Suprapubic skin (tissue), 3 donors: ENCODE measurements around the gene CWC15.

Experiments
- EP300 ChIP-seq: sonication (generic); formaldehyde crosslinking; IDR thresholded peaks from one replicate; pipeline ENCODE4 v1.6.1; 2017; ENCODE audit warnings: antibody characterized with exemption
- TF ChIP-seq, protein P1 (sequence below), 2 donors: fragments of 200-600 bp in 1 of 2; fragments of 450-650 bp in 1 of 2; sonication (generic) in 1 of 2; IDR thresholded peaks; one replicate each; pipeline ENCODE4 v1.5.1; 2016 to 2019; ENCODE audit warnings: antibody characterized with exemption in 2 of 2, mild to moderate bottlenecking in 1 of 2, moderate library complexity in 1 of 2

DNA sequence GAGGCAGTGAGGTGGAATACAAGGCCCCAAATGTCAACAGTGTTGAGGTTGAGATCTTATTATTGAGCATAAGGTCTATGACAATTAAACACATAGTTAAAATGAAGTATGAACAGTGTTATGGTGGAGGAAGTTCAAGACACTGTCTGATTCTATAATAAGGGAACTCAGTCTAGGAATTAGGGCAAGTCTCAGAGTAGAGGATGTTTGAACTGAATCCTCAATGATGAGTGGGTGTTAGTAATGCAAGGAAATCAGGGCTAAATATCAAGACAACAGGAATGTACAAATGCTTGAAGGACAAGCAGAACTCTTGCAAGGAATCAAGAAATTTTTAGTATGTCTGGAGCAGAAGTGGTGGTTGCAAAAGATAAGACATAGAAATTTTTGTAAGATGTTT is 53.0 kb downstream of the CWC15 start:
- no peak for TF ChIP-seq EP300
- TF ChIP-seq, protein P1, sequence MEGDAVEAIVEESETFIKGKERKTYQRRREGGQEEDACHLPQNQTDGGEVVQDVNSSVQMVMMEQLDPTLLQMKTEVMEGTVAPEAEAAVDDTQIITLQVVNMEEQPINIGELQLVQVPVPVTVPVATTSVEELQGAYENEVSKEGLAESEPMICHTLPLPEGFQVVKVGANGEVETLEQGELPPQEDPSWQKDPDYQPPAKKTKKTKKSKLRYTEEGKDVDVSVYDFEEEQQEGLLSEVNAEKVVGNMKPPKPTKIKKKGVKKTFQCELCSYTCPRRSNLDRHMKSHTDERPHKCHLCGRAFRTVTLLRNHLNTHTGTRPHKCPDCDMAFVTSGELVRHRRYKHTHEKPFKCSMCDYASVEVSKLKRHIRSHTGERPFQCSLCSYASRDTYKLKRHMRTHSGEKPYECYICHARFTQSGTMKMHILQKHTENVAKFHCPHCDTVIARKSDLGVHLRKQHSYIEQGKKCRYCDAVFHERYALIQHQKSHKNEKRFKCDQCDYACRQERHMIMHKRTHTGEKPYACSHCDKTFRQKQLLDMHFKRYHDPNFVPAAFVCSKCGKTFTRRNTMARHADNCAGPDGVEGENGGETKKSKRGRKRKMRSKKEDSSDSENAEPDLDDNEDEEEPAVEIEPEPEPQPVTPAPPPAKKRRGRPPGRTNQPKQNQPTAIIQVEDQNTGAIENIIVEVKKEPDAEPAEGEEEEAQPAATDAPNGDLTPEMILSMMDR (IDR thresholded peaks at IDR 0.05) = no peak
